ENCODE data around the gene CCNT2. TPM values are rescaled to one million over a fixed set of nuclear protein-coding genes. Genes with fewer than 3 reads are reported as not detected.
A peak's percentile ranks its signal among the peaks of the same experiment; 100 is the strongest.

CCNT2 gene
- total RNA-seq, 2 experiments from 2014 or later, result 29.3 to 36.6 TPM

- Mint-ChIP-seq H3K36me3 (ENCODE audit: low read depth) (peaks cover 21% of the 10 kb centered on the region), H3K4me3 (peak overlapping the region; percentile 92), H3K27ac (peak overlapping the region; percentile 98), H3K4me1 (peaks cover 33% of the 10 kb centered on the region), H3K27me3 (no peaks in the 10 kb centered on the region), H3K9me3 (ENCODE audit: low read depth) (no peaks in the 10 kb centered on the region)
- ATAC-seq (no peak), DNase-seq (peak; percentile 76)
- intact Hi-C loops (cut with DNase I, micrococcal nuclease), result loop anchor here (1.0 to 10.0 kb wide), 7 partner anchors 252 to 1463 kb away; partner anchors contain the start of genes MCM6 (in 1 of the 2) and MGAT5 (in 1 of the 2)
- POLR2A ChIA-PET, result interaction anchor here (0.8 to 1.6 kb wide), 2 partner anchors 12 to 611 kb away, joined by 3 to 9 read pairs; partner anchors contain the start of genes R3HDM1 and ZRANB3
- CTCF ChIA-PET, result interaction anchor here (1.2 to 1.6 kb wide), 2 partner anchors 22 to 822 kb away, joined by 3 to 6 read pairs; partner anchors contain the start of gene UBXN4
Observed at GRCh38 chr2:134919341-134920210, 954 bp downstream of the CCNT2 start.

- intact Hi-C loops (cut with DNase I, micrococcal nuclease), result no loop called here
- peaks cover 37% of the 10 kb centered on the region for H3K36me3 Mint-ChIP-seq (ENCODE audit: low read depth)
- no peaks in the 10 kb centered on the region for H3K9me3 Mint-ChIP-seq (ENCODE audit: low read depth)
- ATAC-seq (no peak), DNase-seq (no peak)
- H3K27me3 Mint-ChIP-seq, result no peaks in the 10 kb centered on the region
- no peak overlapping the region for H3K4me3 Mint-ChIP-seq
- ChIA-PET POLR2A (no interaction called here), CTCF (no interaction called here)
- no peak overlapping the region for H3K27ac Mint-ChIP-seq
- peaks cover 64% of the 10 kb centered on the region for H3K4me1 Mint-ChIP-seq
Observed at GRCh38 chr2:134924912-134925311, 6.3 kb downstream of the CCNT2 start.

GRCh38 chr2:134926231-134926931 lies 7.8 kb downstream of the CCNT2 start:
- ChIA-PET CTCF (interaction anchor here (1.6 to 2.7 kb wide), 3 partner anchors 9 to 25 kb away, joined by 5 to 7 read pairs (median 5); no protein-coding TSS in a partner anchor), POLR2A (interaction anchor here (0.7 kb wide), 2 partner anchors 121 to 924 kb away, joined by 4 to 6 read pairs; partner anchors contain the start of gene MAP3K19)
- no peak for ATAC-seq
- Mint-ChIP-seq H3K9me3 (ENCODE audit: low read depth) (no peaks in the 10 kb centered on the region), H3K27ac (peak overlapping the region; percentile 61), H3K4me1 (peaks cover 71% of the 10 kb centered on the region), H3K36me3 (ENCODE audit: low read depth) (peaks cover 41% of the 10 kb centered on the region), H3K27me3 (no peaks in the 10 kb centered on the region), H3K4me3 (no peak overlapping the region)
- intact Hi-C loops (cut with DNase I, micrococcal nuclease), result no loop called here
- no peak for DNase-seq

- intact Hi-C loops (cut with DNase I, micrococcal nuclease), result no loop called here
- peaks cover 44% of the 10 kb centered on the region for H3K36me3 Mint-ChIP-seq (ENCODE audit: low read depth)
- peak overlapping the region; percentile 14 for H3K27ac Mint-ChIP-seq
- peaks cover 72% of the 10 kb centered on the region for H3K4me1 Mint-ChIP-seq
- ChIA-PET CTCF (interaction anchor here (1.6 to 2.7 kb wide), 2 partner anchors 14 to 24 kb away, joined by 5 to 7 read pairs; no protein-coding TSS in a partner anchor), POLR2A (interaction anchor here (0.7 to 0.9 kb wide), 2 partner anchors 604 to 923 kb away, joined by 4 to 6 read pairs; partner anchors contain the start of gene ZRANB3)
- H3K4me3 Mint-ChIP-seq, result no peak overlapping the region
- DNase-seq (no peak), ATAC-seq (peak; percentile 63)
- no peaks in the 10 kb centered on the region for H3K27me3 Mint-ChIP-seq
- H3K9me3 Mint-ChIP-seq (ENCODE audit: low read depth), result no peaks in the 10 kb centered on the region
Observed at GRCh38 chr2:134927195-134927594, 8.6 kb downstream of the CCNT2 start.

GRCh38 chr2:134932864-134933526 lies 14.4 kb downstream of the CCNT2 start:
- POLR2A ChIA-PET, result no interaction called here
- H3K4me1 Mint-ChIP-seq, result peaks cover 62% of the 10 kb centered on the region
- ATAC-seq (no peak), DNase-seq (no peak)
- H3K27ac Mint-ChIP-seq, result no peak overlapping the region
- H3K4me3 Mint-ChIP-seq, result no peak overlapping the region
- intact Hi-C loops (cut with DNase I, micrococcal nuclease), result no loop called here
- H3K27me3 Mint-ChIP-seq, result no peaks in the 10 kb centered on the region
- peaks cover 31% of the 10 kb centered on the region for H3K36me3 Mint-ChIP-seq (ENCODE audit: low read depth)
- H3K9me3 Mint-ChIP-seq (ENCODE audit: low read depth), result no peaks in the 10 kb centered on the region
- CTCF ChIA-PET, result interaction anchor here (0.9 kb wide), 1 partner anchor 23 kb away, joined by 3 read pairs; no protein-coding TSS in a partner anchor

GRCh38 chr2:134933732-134934131 lies 15.1 kb downstream of the CCNT2 start:
- no peaks in the 10 kb centered on the region for H3K27me3 Mint-ChIP-seq
- no peak overlapping the region for H3K27ac Mint-ChIP-seq
- ATAC-seq, result no peak
- POLR2A ChIA-PET, result interaction anchor here (1.4 kb wide), 1 partner anchor 15 kb away, joined by 4 read pairs; the partner anchor contains the start of gene CCNT2
- H3K36me3 Mint-ChIP-seq (ENCODE audit: low read depth), result peaks cover 33% of the 10 kb centered on the region
- intact Hi-C loops (cut with DNase I, micrococcal nuclease), result no loop called here
- DNase-seq, result no peak
- CTCF ChIA-PET, result no interaction called here
- no peak overlapping the region for H3K4me3 Mint-ChIP-seq
- peaks cover 63% of the 10 kb centered on the region for H3K4me1 Mint-ChIP-seq
- H3K9me3 Mint-ChIP-seq (ENCODE audit: low read depth), result no peaks in the 10 kb centered on the region

GRCh38 chr2:134934150-134934549 lies 15.5 kb downstream of the CCNT2 start:
- Mint-ChIP-seq H3K4me3 (no peak overlapping the region), H3K27me3 (no peaks in the 10 kb centered on the region), H3K4me1 (peaks cover 62% of the 10 kb centered on the region), H3K9me3 (ENCODE audit: low read depth) (no peaks in the 10 kb centered on the region), H3K27ac (peak overlapping the region; percentile 9), H3K36me3 (ENCODE audit: low read depth) (peaks cover 34% of the 10 kb centered on the region)
- ATAC-seq (no peak), DNase-seq (no peak)
- POLR2A ChIA-PET, result interaction anchor here (1.4 kb wide), 1 partner anchor 16 kb away, joined by 4 read pairs; the partner anchor contains the start of gene CCNT2
- intact Hi-C loops (cut with DNase I, micrococcal nuclease), result no loop called here
- CTCF ChIA-PET, result interaction anchor here (0.5 to 0.7 kb wide), 3 partner anchors 28 to 679 kb away, joined by 3 read pairs; no protein-coding TSS in a partner anchor

GRCh38 chr2:134934641-134935040 lies 16.0 kb downstream of the CCNT2 start:
- Mint-ChIP-seq H3K9me3 (ENCODE audit: low read depth) (no peaks in the 10 kb centered on the region), H3K27me3 (no peaks in the 10 kb centered on the region), H3K4me1 (peaks cover 59% of the 10 kb centered on the region), H3K36me3 (ENCODE audit: low read depth) (peaks cover 35% of the 10 kb centered on the region), H3K4me3 (no peak overlapping the region), H3K27ac (peak overlapping the region; percentile 9)
- ATAC-seq (no peak), DNase-seq (no peak)
- intact Hi-C loops (cut with DNase I, micrococcal nuclease), result no loop called here
- POLR2A ChIA-PET, result interaction anchor here (1.4 kb wide), 1 partner anchor 16 kb away, joined by 4 read pairs; the partner anchor contains the start of gene CCNT2
- CTCF ChIA-PET, result interaction anchor here (0.5 to 1.7 kb wide), 4 partner anchors 9 to 679 kb away, joined by 3 to 5 read pairs (median 3); no protein-coding TSS in a partner anchor

GRCh38 chr2:134936691-134937090 lies 18.1 kb downstream of the CCNT2 start:
- no peaks in the 10 kb centered on the region for H3K27me3 Mint-ChIP-seq
- POLR2A ChIA-PET, result no interaction called here
- DNase-seq (no peak), ATAC-seq (no peak)
- H3K4me1 Mint-ChIP-seq, result peaks cover 44% of the 10 kb centered on the region
- H3K4me3 Mint-ChIP-seq, result no peak overlapping the region
- CTCF ChIA-PET, result interaction anchor here (0.8 kb wide), 1 partner anchor 14 kb away, joined by 3 read pairs; no protein-coding TSS in a partner anchor
- H3K9me3 Mint-ChIP-seq (ENCODE audit: low read depth), result no peaks in the 10 kb centered on the region
- intact Hi-C loops (cut with DNase I, micrococcal nuclease), result no loop called here
- peaks cover 30% of the 10 kb centered on the region for H3K36me3 Mint-ChIP-seq (ENCODE audit: low read depth)
- no peak overlapping the region for H3K27ac Mint-ChIP-seq

GRCh38 chr2:134943540-134943939 lies 24.9 kb downstream of the CCNT2 start:
- CTCF ChIA-PET, result no interaction called here
- DNase-seq (no peak), ATAC-seq (no peak)
- Mint-ChIP-seq H3K36me3 (ENCODE audit: low read depth) (peaks cover 50% of the 10 kb centered on the region), H3K27me3 (no peaks in the 10 kb centered on the region), H3K9me3 (ENCODE audit: low read depth) (no peaks in the 10 kb centered on the region), H3K4me3 (no peak overlapping the region), H3K4me1 (peaks cover 26% of the 10 kb centered on the region), H3K27ac (no peak overlapping the region)
- POLR2A ChIA-PET, result no interaction called here
- intact Hi-C loops (cut with DNase I, micrococcal nuclease), result no loop called here

- ChIA-PET POLR2A (no interaction called here), CTCF (no interaction called here)
- no peaks in the 10 kb centered on the region for H3K27me3 Mint-ChIP-seq
- intact Hi-C loops (cut with DNase I, micrococcal nuclease), result no loop called here
- peak overlapping the region; percentile 18 for H3K27ac Mint-ChIP-seq
- ATAC-seq, result no peak
- peaks cover 47% of the 10 kb centered on the region for H3K36me3 Mint-ChIP-seq (ENCODE audit: low read depth)
- H3K9me3 Mint-ChIP-seq (ENCODE audit: low read depth), result no peaks in the 10 kb centered on the region
- peaks cover 33% of the 10 kb centered on the region for H3K4me1 Mint-ChIP-seq
- H3K4me3 Mint-ChIP-seq, result no peak overlapping the region
- DNase-seq, result no peak
Observed at GRCh38 chr2:134944975-134945374, 26.4 kb downstream of the CCNT2 start.
